K562 (cell line): ENCODE data around the gene TP53RK. TPM values are rescaled to one million over a fixed set of nuclear protein-coding genes. Genes with fewer than 3 reads are reported as not detected.

ENCODE experiments used
- ATAC-seq: fragments of 200-7000 bp; cut with Tn5 transposase; 3 replicates; pipeline ENCODE4 v1.9.1; 2020; ENCODE audit warnings: moderate library complexity
- BruUV-seq: library from RNA; stranded (reverse); fragments of 400-500 nt; replicated peaks from 2 replicates; lab custom pipeline; 2021; lab: Mats Ljungman, UMichigan
- CTCF ChIA-PET: fragments of 300-600 bp; formaldehyde crosslinking; extraction: SDS; loops from one replicate; lab custom pipeline; 2021; ENCODE audit warnings: low intra/inter-chr PET ratio; lab: Yijun Ruan, JAX
- POLR2A ChIA-PET: fragments of 300-600, 350-650 bp; sonication (Branson Sonifier 250); formaldehyde crosslinking; extraction: SDS; loops from one replicate; lab custom pipeline; 2021; ENCODE audit warnings: antibody characterized with exemption, inconsistent platforms; lab: Yijun Ruan, JAX
- DNase-seq, 4 experiments: peaks; one replicate each; pipeline versions ENCODE4 v3.0.0 to v3.0.0-alpha.2; 2011 to 2018; ENCODE audit warnings: low spot score in 3 of 4, mixed read lengths in 3 of 4; ENCODE audit errors: extremely low read depth in 1 of 4
- FAIRE-seq: peaks from 2 replicates; lab custom pipeline; 2011; peaks lifted over from hg19 to GRCh38; lab: Jason Lieb, UNC
- H2AFZ ChIP-seq: 2 replicates; pipeline ENCODE4 v1.6.0; 2011; ENCODE audit warnings: low read depth, low read length, control low read depth, inconsistent platforms
- H3K27ac ChIP-seq: fragments of 200-600 bp; 3 replicates; pipeline ENCODE4 v1.8.0; 2011; ENCODE audit warnings: low read depth, mild to moderate bottlenecking, control low read depth, inconsistent platforms, low read length, moderate library complexity, mixed read lengths; ENCODE audit errors: extremely low read depth
- H3K27me3 ChIP-seq, 2 experiments: fragments of 300-600 bp in 1 of 2; 2 replicates in 1 of 2; 3 replicates in 1 of 2; pipeline versions ENCODE4 v1.6.0 to v1.8.0; 2011; ENCODE audit warnings: inconsistent platforms in 2 of 2, low read length in 2 of 2, mild to moderate bottlenecking in 1 of 2, mixed read lengths in 1 of 2, moderate library complexity in 1 of 2; ENCODE audit not compliant: control insufficient read depth in 2 of 2, insufficient read depth in 2 of 2
- H3K36me3 ChIP-seq: fragments of 300-600 bp; 3 replicates; pipeline ENCODE4 v1.8.0; 2011; ENCODE audit warnings: mild to moderate bottlenecking, low read length, inconsistent platforms; ENCODE audit not compliant: control insufficient read depth, insufficient read depth
- H3K4me1 ChIP-seq, 2 experiments: fragments of 200-600 bp in 1 of 2; replicated peaks in 1 of 2; 2 replicates in 1 of 2; 3 replicates in 1 of 2; pipeline versions ENCODE4 v1.5.1 to v1.8.0; 2011; ENCODE audit warnings: inconsistent platforms in 2 of 2, low read length in 2 of 2, mild to moderate bottlenecking in 1 of 2, mixed read lengths in 1 of 2, moderate library complexity in 1 of 2; ENCODE audit not compliant: control insufficient read depth in 2 of 2, insufficient read depth in 2 of 2
- H3K4me2 ChIP-seq: 2 replicates; pipeline ENCODE4 v1.6.1; 2011; ENCODE audit warnings: low read length, control low read depth, inconsistent platforms, mixed read lengths; ENCODE audit not compliant: insufficient read depth
- H3K4me3 ChIP-seq: fragments of 200-600 bp; sonication (generic), shearing (Covaris generic); 2 replicates; pipeline ENCODE4 v1.5.1; 2016; ENCODE audit warnings: control low read depth, inconsistent platforms
- H3K79me2 ChIP-seq: fragments of 200-600 bp; 3 replicates; pipeline ENCODE4 v1.8.0; 2011; ENCODE audit warnings: low read length, inconsistent platforms; ENCODE audit not compliant: control insufficient read depth, insufficient read depth
- H3K9ac ChIP-seq, 2 experiments: 2 replicates each; pipeline versions ENCODE4 v1.6.0 to v1.6.1; 2011; ENCODE audit warnings: low read depth in 2 of 2, low read length in 2 of 2, control low read depth in 1 of 2, inconsistent platforms in 1 of 2, mild to moderate bottlenecking in 1 of 2, mixed read lengths in 1 of 2; ENCODE audit not compliant: insufficient read depth in 1 of 2
- H3K9me1 ChIP-seq: one replicate; pipeline ENCODE4 v1.6.0; 2011; ENCODE audit warnings: inconsistent platforms, mild to moderate bottlenecking, low read length, moderate library complexity; ENCODE audit not compliant: control insufficient read depth, insufficient read depth
- H3K9me3 ChIP-seq: replicated peaks from 2 replicates; pipeline ENCODE4 v1.5.1; 2011; ENCODE audit warnings: low read depth, low read length, inconsistent platforms; ENCODE audit not compliant: control insufficient read depth, insufficient read depth
- H4K20me1 ChIP-seq: replicated peaks from 2 replicates; pipeline ENCODE4 v1.6.1; 2011; ENCODE audit warnings: low read length, inconsistent platforms, mixed read lengths; ENCODE audit not compliant: control insufficient read depth, insufficient read depth
- C11orf30 ChIP-seq: fragments of 450-650 bp; IDR thresholded peaks from 2 replicates; pipeline ENCODE4 v1.6.1; 2016; ENCODE audit warnings: low read depth, mild to moderate bottlenecking
- NFIC ChIP-seq: fragments of 450-650 bp; IDR thresholded peaks from 2 replicates; pipeline ENCODE4 v1.6.1; 2017; ENCODE audit warnings: mild to moderate bottlenecking, inconsistent platforms
- ZNF316 ChIP-seq: fragments of 450-650 bp; IDR thresholded peaks from 2 replicates; pipeline ENCODE4 v1.6.1; 2016
- ZNF668 ChIP-seq: fragments of 250-450 bp; sonication (Bioruptor Pico); IDR thresholded peaks from 2 replicates; pipeline ENCODE4 v1.8.0; 2022; ENCODE audit warnings: mild to moderate bottlenecking, inconsistent platforms
- WGBS: fragments of 100-300 bp; shearing (Covaris generic); methylation state at CpG from one replicate; pipeline ENCODE4 v1.1.6; 2016; ENCODE audit warnings: low coverage, mixed read lengths; ENCODE audit not compliant: insufficient coverage; ENCODE audit errors: missing lambda C conversion rate; 5-methylcytosine and 5-hydroxymethylcytosine counted together
- in situ Hi-C: fragments of 300-500 bp; cut with MboI; formaldehyde crosslinking; loops from 4 replicates; pipeline ENCODE4 v1.15.0; 2018; ENCODE audit warnings: inconsistent platforms, mixed read lengths
- intact Hi-C: fragments of 100-400 bp; cut with micrococcal nuclease; formaldehyde crosslinking; loops from 2 replicates; pipeline ENCODE4 v1.14.2; 2022
- polyA plus RNA-seq, 8 experiments: library from polyadenylated mRNA; depleted of rRNA in 4 of 8; stranded (reverse) in 5 of 8; unstranded in 3 of 8; fragments of >200 nt; fragmentation: Nextera tagmentation in 2 of 8; fragmentation: Illumina TruSeq in 1 of 8; extraction: Ambion mirVana in 2 of 8; extraction: Trizol in 1 of 8; gene quantifications; 2 replicates each; pipeline versions ENCODE4 v1.2.1 to v1.2.3, GENCODE V29; 2011 to 2014; ENCODE audit warnings: inconsistent platforms in 1 of 8, missing spikeins in 1 of 8
- total RNA-seq, 7 experiments: library from RNA; depleted of rRNA in 6 of 7; stranded (reverse); fragments of >200 nt in 6 of 7; fragmentation: Illumina TruSeq in 2 of 7; extraction: Trizol in 2 of 7; gene quantifications; 2 replicates each; pipeline versions ENCODE4 v1.2.1 to v1.2.3, GENCODE V29; 2011 to 2021; ENCODE audit warnings: low replicate concordance in 1 of 7
- TF ChIP-seq, protein P1 (sequence below): fragments of 250-450 bp; sonication (Bioruptor Pico); IDR thresholded peaks from 2 replicates; pipeline ENCODE4 v1.8.0; 2021; ENCODE audit warnings: mild to moderate bottlenecking, moderate library complexity

Gene TP53RK
- total and polyA plus RNA-seq, 9 of the 15 experiments (the other 6 are each of a cell fraction or from before 2014, with no cell fraction given) = 2.9 to 43.5 (median 17.2) TPM

DNA sequence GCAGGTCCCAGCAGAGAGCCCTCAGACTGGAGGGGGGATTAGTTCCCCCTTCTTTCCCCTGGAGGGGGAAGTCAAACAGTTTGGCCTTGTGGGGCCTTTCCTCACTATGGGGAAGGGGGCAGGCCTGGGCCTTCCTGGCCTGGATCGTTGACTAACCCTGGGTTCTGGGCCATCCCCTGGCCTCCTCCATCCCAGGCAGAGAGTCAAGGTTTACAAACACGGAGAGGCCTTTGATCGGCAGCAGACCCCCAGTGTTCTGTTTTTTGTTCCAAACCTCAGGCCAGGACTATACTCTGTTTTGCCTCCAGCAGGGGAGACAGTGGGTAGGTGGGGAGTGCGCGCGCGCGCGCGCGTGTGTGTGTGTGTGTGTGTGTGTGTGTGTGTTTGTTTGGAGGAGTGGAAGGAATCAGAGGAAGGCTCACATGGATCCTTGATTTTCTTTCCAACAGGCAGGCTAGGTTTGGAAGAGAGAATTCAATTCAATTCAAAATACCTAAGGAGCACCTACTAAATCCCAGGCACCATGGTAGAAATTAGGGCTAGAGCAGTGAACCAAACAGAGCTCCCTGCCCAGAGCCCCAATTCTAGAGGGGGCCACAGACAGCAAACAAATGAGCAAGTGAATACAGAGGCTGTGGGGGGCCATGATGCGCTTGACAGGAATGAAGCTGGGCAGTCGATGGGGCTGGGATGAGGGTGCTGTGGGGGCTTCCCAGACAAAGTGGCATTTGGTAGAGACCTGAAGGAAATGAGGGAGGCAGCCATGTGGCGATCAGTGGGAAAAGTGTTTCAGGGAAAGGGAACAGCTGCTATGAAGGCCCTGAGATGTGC is 14.8 kb downstream of the TP53RK start:
- ATAC-seq = no peak; the same call in 2 of the 3 replicates
- no peak overlapping the region for H3K4me3 ChIP-seq
- no peak overlapping the region; a peak in 1 of 4 replicates for H3K9ac ChIP-seq
- ChIA-PET POLR2A (interaction anchor here (0.6 to 0.7 kb wide), 2 partner anchors 9 to 128 kb away, joined by 3 to 7 read pairs; no protein-coding TSS in a partner anchor), CTCF (no interaction called here)
- H3K36me3 ChIP-seq = no peaks in the 10 kb centered on the region
- no peaks in the 10 kb centered on the region for H3K9me3 ChIP-seq
- no peak overlapping the region for H3K27ac ChIP-seq
- no peak for DNase-seq
- no peak overlapping the region for H3K4me2 ChIP-seq
- peaks cover 4% of the 10 kb centered on the region for H3K9me1 ChIP-seq
- 90% methylated on average over 14 of the region's 14 CpGs for WGBS
- intact Hi-C loops (no loop called here), in situ Hi-C loops (loop anchor here (10.0 kb wide), 1 partner anchor 320 kb away; no protein-coding TSS in a partner anchor)
- H2AFZ ChIP-seq = no peak overlapping the region
- FAIRE-seq = no peak
- BruUV-seq = no TSS peak
- TF ChIP-seq ZNF316 (no peak), ZNF668 (CRISPR knock-in tag) (no peak), NFIC (no peak), C11orf30 (no peak)
- TF ChIP-seq, protein P1, sequence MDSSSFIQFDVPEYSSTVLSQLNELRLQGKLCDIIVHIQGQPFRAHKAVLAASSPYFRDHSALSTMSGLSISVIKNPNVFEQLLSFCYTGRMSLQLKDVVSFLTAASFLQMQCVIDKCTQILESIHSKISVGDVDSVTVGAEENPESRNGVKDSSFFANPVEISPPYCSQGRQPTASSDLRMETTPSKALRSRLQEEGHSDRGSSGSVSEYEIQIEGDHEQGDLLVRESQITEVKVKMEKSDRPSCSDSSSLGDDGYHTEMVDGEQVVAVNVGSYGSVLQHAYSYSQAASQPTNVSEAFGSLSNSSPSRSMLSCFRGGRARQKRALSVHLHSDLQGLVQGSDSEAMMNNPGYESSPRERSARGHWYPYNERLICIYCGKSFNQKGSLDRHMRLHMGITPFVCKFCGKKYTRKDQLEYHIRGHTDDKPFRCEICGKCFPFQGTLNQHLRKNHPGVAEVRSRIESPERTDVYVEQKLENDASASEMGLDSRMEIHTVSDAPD (CRISPR knock-in tag) = no peak
- H3K4me1 ChIP-seq = no peaks in the 10 kb centered on the region
- 0 out of 3 replicates have a peak, but pooled peaks cover 2% of the 10 kb centered on the region for H3K79me2 ChIP-seq
- H4K20me1 ChIP-seq = peaks cover 8% of the 10 kb centered on the region; the same call in 1 of the 2 replicates
- H3K27me3 ChIP-seq = no peaks in the 10 kb centered on the region
